M059J (cell line): Measurements from ENCODE around the gene PIP5KL1. TPM values are rescaled to one million over a fixed set of nuclear protein-coding genes. Genes with fewer than 3 reads are reported as not detected.
A peak's percentile ranks its signal among the peaks of the same experiment; 100 is the strongest.

Experiments used
- DNase-seq: peaks from one replicate; pipeline ENCODE4 v3.0.0-alpha.2; 2012; ENCODE audit warnings: low read depth
- total RNA-seq: library from RNA; depleted of rRNA; stranded (reverse); fragments of >200 nt; shearing (Covaris generic); gene quantifications from 2 replicates; pipeline ENCODE4 v1.2.3, GENCODE V29; 2014

The PIP5KL1 gene
- total RNA-seq, 1 experiment from 2014 or later: 1.6 TPM

GRCh38 chr9:127915801-127916719 is 14.5 kb downstream of the PIP5KL1 start:
- no peak for DNase-seq

- DNase-seq: no peak
Observed at GRCh38 chr9:127915325-127915752, 15.2 kb downstream of the PIP5KL1 start.

- no peak for DNase-seq
Observed at GRCh38 chr9:127913682-127914081, 16.9 kb downstream of the PIP5KL1 start.

DNA sequence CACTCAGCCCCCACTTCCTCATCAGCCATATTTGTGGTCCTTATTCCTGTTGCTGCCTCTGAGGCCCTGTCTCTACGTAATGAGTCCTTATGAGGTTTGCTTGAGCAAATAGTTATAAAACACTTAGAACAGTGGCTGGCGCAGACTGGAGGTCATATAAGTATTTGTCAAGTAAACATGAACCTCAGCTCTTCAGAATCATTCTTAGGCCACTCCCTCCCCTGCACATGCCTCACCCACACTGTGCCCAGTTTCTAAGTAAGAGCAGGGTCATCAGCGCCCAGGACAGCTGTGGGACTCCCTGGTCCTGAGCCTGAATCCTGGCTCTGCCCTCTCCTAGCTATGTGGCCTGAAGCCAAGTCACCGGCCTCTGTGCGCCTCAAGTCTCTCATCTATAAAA is 17.7 kb downstream of the PIP5KL1 start:
- no peak for DNase-seq

DNA sequence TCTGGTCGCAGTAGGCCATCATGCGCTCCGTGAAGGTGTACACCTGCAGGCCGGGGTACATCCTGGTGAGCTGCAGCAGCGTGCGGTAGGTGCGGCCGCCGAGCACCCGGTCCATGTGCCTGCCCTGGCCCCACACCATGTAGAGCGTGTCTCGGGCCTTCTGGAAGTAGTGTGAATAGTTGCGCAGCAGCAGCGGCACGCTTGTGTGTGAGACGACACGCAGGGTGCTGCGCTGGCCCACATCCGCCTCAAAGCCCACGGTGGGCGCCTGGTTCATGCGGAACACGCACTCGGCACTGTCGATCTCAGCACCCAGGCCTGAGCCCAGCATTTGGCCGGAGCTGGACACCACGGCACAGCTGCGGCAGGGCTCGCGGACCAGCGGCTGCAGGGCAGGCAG is 18.3 kb downstream of the PIP5KL1 start:
- no peak for DNase-seq

DNA sequence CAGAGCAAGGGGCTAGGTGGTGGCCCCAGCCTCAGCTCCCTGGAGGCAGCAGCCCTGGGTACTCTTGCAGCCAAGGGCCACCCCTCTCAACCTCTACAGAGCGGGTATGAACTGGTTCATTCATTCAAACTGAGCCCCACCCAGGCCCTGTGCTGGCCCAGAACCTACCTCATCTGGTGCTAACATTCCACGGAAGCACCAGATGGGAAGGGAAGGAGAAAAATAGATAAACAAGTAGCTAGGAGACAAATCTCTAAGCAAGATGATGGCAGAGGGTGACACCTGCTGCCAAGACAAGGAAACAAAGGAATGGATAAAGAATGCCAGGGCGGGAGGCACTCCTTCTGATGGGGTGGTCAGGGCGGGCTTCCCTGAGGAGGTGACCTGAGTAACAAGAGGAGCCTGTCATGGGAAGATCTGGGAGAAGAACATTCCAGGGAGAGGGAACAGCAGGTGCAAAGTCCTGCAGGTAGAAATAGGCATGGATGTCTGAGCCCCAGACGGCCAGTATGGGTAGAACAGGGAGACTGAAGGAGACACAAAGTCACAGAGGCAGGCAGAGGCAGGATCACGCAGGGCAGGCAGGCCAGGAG is 19.9 kb downstream of the PIP5KL1 start:
- DNase-seq: peak; percentile 67

GRCh38 chr9:127909839-127910273 is 20.7 kb downstream of the PIP5KL1 start:
- DNase-seq: no peak

- DNase-seq: no peak
Observed at GRCh38 chr9:127908660-127908926, 22.0 kb downstream of the PIP5KL1 start.

DNA sequence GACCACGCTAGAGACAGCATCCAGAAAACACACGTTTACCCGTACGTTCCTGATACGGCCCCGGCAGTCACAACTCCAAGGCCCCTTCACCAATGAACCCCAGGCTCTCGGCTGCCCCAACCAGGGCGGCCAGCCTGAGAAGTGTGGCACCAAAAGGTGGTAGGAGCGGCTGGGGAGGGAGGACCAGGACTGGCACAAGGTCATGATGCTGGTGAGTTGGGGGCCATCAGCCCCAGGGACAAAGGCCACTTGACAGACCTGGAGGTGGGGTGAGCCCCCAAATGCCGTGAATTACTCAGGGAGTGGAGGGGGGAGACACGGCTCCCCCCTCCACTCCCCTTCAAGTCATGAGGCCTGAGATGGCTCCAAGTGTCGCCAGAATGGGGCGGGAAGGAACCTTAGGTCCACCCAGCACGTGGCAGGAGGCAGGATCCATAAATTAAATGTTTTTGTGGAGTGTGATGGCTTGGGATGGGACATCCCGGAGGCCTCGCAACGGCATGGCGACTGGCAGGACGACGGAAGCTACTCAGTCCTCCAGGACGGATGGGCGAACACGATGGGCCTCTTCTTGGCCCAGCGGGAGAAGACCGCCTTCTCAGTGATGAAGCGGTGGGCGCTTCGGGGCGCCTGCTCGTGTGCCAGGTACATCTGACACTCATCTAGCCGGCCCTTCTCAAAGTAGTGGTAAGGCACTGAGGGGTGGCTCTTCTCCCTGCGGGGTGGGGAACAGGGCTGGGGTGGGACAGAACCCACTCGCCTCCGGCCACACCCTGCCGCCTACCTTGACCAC is 22.5 kb downstream of the PIP5KL1 start:
- no peak for DNase-seq

DNA sequence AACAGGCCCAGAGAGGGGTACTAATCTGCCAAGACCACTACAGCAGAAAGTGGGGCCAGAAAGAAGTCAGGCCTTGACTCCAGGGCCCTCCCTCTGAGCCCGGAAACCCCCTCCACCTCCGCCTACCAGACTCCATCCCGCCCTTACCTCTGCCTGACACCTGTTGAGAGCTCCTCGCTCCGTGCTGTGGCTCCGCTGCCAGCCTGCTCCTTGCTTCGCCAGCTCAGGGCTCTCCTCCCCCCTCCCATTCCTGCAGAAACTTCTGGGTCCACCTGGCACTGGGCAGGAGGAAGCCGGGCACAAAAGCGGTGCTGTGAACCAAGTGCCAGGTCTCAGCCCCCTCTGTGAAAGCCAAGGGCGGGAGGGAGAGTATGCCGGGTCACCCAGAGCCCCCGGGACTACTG is 24.8 kb downstream of the PIP5KL1 start:
- no peak for DNase-seq

DNA sequence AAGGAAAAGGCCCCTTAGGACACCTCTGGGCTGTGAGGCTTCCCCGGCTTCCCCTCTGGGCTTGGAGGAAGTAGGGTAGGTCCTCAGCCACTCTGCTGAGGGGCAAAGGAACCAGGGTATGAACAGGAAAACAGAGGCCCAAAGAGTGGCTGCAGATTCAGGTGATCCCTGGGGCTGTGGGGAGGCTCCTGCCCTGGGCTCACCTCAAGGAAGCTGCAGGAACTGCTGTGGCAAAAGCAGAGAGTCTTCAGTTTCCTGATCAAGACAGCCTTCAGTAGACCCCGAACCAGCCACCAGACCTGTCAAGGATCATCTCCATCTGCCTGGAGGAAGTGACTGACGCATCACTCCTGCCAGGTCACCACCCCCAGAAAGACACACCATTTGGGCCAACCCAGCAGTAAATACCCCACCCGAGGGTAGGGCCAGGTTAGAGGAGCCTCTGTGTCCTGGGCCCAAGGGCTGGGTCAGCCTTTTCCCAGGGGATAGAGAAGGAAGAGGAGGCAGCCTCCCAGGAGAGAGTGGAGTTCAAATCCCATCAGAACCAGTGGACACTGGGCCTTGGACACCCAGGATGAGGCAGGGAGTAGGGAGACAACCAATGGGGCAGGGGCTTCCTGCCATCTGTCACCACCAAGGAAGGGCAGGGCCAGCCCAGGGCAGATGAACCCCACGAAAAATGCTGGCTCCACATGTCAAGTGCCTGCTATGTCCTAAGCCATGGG is 25.4 kb downstream of the PIP5KL1 start:
- no peak for DNase-seq

DNA sequence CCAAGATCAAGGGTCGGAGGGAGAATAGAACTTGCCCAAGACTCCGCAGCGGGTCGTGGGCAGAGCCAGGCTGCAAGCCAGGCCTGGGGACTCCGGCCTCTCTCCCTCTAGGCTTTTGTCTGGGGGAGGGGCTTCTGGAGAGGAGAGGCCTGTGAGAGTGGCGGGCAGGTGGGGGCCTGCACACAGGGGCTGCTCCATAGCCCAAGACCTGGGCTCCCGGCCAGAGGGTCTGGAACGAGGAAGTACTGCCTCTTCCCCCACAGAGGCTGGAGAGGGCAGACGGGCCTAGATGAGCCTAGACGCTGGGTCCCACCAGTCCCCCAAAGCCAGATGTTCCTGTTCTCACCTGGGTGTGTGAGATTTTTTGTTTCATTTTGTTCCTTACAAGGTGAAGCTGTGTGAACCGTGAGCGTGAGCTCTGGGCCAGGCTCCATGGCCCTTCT is 26.0 kb downstream of the PIP5KL1 start:
- DNase-seq: no peak

DNA sequence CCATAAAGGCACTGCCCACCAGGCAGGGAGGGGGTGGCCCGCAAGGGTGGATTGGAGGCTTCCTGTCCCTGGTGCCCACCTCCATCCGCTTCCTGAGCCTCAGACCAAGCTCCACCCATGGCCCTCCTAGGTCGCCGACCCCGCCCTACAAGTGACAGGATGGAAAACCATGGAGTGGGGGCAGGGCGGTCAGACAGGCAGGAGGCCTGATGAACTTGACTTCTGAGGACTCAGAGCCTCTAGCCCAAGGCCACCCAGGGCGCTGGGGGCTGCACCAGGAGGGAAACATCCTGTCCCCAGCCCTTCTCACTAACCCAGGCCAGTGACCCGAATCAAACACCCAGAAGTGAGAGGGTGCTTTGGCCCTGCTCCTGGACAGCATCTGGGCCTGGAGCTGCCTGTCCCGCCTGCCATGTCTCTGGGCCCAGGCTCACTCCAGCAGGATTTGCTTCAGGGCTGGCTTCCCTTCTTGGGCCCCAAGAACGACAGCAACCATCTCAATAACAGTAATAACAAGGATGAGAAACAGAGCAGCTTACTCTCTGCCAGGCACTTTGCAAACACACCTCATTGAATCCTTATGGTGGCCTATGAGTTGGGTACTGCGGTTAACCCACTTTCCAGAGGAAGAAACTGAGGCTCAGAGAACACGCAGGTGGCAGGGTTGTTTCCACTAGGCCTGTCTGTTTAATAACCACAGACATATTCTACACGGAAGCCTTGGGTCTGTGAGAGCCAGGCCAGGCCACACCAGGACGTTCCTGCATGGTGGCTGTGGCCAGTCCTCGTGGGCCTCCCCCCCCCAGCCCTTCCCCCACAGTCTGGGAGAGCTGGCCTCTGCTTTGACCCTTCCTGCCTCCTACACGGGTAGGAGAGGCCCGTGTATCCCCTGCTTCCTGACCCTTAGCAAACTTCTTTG is 26.8 kb downstream of the PIP5KL1 start:
- DNase-seq: no peak

- DNase-seq: peak; percentile 73
Observed at GRCh38 chr9:127899128-127899943, 31.2 kb downstream of the PIP5KL1 start, which contains the start of gene ST6GALNAC6. TSS of gene ST6GALNAC6 (minus strand) at chr9:127899603. CDS start at chr9:127897981, 1,622 bp downstream.

DNA sequence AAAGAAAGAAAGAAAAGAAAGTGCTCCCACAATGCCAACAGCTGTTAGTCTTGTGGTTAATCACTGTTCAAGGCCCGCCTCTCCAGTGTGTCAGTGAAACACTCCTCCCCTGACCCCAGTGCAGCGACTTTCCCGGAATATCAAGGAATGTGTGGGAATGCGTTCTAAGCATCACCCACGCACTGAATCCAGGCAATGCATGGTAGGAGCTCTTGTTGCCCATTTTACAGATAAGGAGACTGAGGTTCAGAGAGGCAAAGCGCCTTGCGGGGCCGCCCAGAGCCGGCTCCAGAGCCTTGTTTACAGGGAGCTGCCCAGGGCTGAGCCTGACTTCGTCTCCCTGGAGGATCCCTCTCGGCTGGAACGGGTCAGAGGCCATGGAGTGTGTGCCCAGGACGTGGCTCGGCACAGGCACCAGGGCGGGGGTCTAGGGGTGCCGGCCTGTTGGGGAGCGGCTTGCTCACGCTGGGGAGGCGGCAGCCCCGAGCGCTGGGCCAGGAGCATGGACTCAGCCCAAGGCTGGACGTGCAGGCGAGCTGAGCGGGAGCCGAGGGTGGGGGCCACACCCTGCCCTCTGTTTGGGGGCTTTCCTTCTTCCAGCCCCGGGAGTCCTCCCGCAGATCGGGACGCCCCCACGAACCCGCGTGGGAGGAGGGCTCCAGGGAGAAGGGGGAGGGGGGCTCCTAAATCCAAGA is 32.0 kb downstream of the PIP5KL1 start:
- peak; percentile 59 for DNase-seq

DNA sequence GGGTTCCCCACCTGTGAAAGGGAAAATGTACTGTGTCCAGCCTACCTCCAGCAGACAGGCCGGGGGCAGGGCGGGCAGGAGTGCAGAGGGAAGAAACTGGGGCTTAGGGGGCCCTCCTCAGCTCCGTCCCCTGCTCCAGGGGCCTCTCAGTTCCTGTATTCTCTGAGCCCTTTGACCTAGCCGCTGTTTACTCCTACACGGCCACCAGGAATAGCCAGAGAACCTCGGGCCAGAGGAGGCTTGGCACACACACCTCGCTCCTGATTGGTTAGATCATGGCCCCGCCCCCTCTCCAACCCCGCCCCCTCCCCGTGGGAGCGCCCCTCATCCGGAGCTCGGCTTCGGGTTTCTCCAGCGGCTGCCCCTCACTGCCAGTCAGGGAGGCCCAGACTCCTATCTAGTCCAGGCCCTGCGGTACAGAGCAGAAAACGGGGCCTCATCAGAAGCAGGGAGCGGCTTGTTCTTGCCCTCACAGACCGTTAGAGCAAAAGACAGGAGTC is 33.3 kb downstream of the PIP5KL1 start:
- DNase-seq: no peak

GRCh38 chr9:127896395-127897192 is 34.0 kb downstream of the PIP5KL1 start:
- no peak for DNase-seq

DNA sequence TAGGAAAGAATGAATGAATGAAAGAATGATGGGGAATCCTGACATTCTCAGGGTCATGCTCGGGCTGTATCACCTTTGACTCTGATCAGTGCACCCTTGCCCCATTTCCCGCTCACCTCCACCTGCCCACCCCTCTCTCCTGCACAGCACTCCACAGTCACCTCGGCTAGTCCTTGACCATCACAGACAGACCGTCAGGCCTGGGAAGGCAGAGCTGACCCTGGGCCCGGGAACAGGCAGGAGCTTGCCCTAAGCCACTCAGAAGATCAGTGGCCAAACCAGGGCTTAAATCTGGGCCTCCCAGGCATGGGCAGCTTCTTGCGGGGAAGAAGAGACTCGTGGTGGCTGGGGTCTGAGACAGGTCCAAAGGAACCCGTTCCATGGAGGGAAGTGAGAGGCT is 34.8 kb downstream of the PIP5KL1 start:
- no peak for DNase-seq
